Nephron progenitor cell (in vitro differentiated cells): ENCODE data around the gene EP300.

ENCODE experiments used
- DNase-seq: peaks from one replicate; pipeline ENCODE4 v3.0.0; 2021
- H3K27ac Mint-ChIP-seq: 2 replicates; pipeline ENCODE4 v1.8.0; 2021; ENCODE audit warnings: mild to moderate bottlenecking, moderate library complexity, mixed read lengths
- H3K27me3 Mint-ChIP-seq: 2 replicates; pipeline ENCODE4 v1.8.0; 2021; ENCODE audit warnings: mild to moderate bottlenecking, low read depth, mixed read lengths; ENCODE audit not compliant: poor library complexity
- H3K36me3 Mint-ChIP-seq: 2 replicates; pipeline ENCODE4 v1.8.0; 2021; ENCODE audit warnings: low read depth, mixed read lengths
- H3K4me1 Mint-ChIP-seq: 2 replicates; pipeline ENCODE4 v1.8.0; 2021; ENCODE audit warnings: mixed read lengths
- H3K4me3 Mint-ChIP-seq: 2 replicates; pipeline ENCODE4 v1.8.0; 2021; ENCODE audit warnings: mild to moderate bottlenecking, moderate library complexity, mixed read lengths
- H3K9me3 Mint-ChIP-seq: 2 replicates; pipeline ENCODE4 v1.8.0; 2021; ENCODE audit warnings: mild to moderate bottlenecking, moderate library complexity, mixed read lengths
- CTCF ChIP-seq: fragments of 200-600 bp; sonication (generic); IDR thresholded peaks from 2 replicates; pipeline ENCODE4 v1.5.0; 2021; ENCODE audit warnings: antibody characterized with exemption

Gene EP300

GRCh38 chr22:41070665-41071331, 21.6 kb upstream of the EP300 start:
- H3K27me3 Mint-ChIP-seq = peaks cover 5% of the 10 kb centered on the region
- no peaks in the 10 kb centered on the region for H3K36me3 Mint-ChIP-seq
- DNase-seq = no peak
- no peak overlapping the region for H3K4me3 Mint-ChIP-seq
- no peak for TF ChIP-seq CTCF
- peaks cover under 1% of the 10 kb centered on the region for H3K9me3 Mint-ChIP-seq
- H3K27ac Mint-ChIP-seq = no peak overlapping the region
- H3K4me1 Mint-ChIP-seq = no peaks in the 10 kb centered on the region

- no peaks in the 10 kb centered on the region for H3K9me3 Mint-ChIP-seq
- H3K27me3 Mint-ChIP-seq = peaks cover 9% of the 10 kb centered on the region
- no peaks in the 10 kb centered on the region for H3K4me1 Mint-ChIP-seq
- no peak for TF ChIP-seq CTCF
- no peak for DNase-seq
- no peak overlapping the region for H3K4me3 Mint-ChIP-seq
- H3K36me3 Mint-ChIP-seq = no peaks in the 10 kb centered on the region
- no peak overlapping the region for H3K27ac Mint-ChIP-seq
Measured at GRCh38 chr22:41074061-41074460, 18.3 kb upstream of the EP300 start.

GRCh38 chr22:41074466-41074865, 17.9 kb upstream of the EP300 start:
- H3K27ac Mint-ChIP-seq = no peak overlapping the region
- no peak overlapping the region for H3K4me3 Mint-ChIP-seq
- no peaks in the 10 kb centered on the region for H3K4me1 Mint-ChIP-seq
- no peaks in the 10 kb centered on the region for H3K36me3 Mint-ChIP-seq
- DNase-seq = no peak
- H3K27me3 Mint-ChIP-seq = peaks cover 9% of the 10 kb centered on the region
- H3K9me3 Mint-ChIP-seq = no peaks in the 10 kb centered on the region
- no peak for TF ChIP-seq CTCF

- no peak for TF ChIP-seq CTCF
- H3K27ac Mint-ChIP-seq = no peak overlapping the region
- no peak overlapping the region for H3K4me3 Mint-ChIP-seq
- no peaks in the 10 kb centered on the region for H3K36me3 Mint-ChIP-seq
- no peaks in the 10 kb centered on the region for H3K4me1 Mint-ChIP-seq
- no peaks in the 10 kb centered on the region for H3K9me3 Mint-ChIP-seq
- H3K27me3 Mint-ChIP-seq = peaks cover 9% of the 10 kb centered on the region
- DNase-seq = no peak
Measured at GRCh38 chr22:41074941-41075710, 17.3 kb upstream of the EP300 start.

GRCh38 chr22:41075946-41076345, 16.4 kb upstream of the EP300 start:
- H3K27ac Mint-ChIP-seq = no peak overlapping the region
- no peak for DNase-seq
- no peak for TF ChIP-seq CTCF

GRCh38 chr22:41076857-41077256, 15.5 kb upstream of the EP300 start:
- Mint-ChIP-seq H3K36me3 (no peaks in the 10 kb centered on the region), H3K4me1 (no peaks in the 10 kb centered on the region), H3K27me3 (peaks cover 13% of the 10 kb centered on the region), H3K4me3 (no peak overlapping the region), H3K9me3 (no peaks in the 10 kb centered on the region), H3K27ac (no peak overlapping the region)
- no peak for DNase-seq
- no peak for TF ChIP-seq CTCF

More at GRCh38 chr22:41075946-41076345, 16.4 kb upstream of the EP300 start:
- Mint-ChIP-seq H3K27me3 (peaks cover 9% of the 10 kb centered on the region), H3K9me3 (no peaks in the 10 kb centered on the region), H3K4me3 (no peak overlapping the region), H3K36me3 (no peaks in the 10 kb centered on the region), H3K4me1 (no peaks in the 10 kb centered on the region)
